Activated CD4-positive, alpha-beta T cell treated with anti-CD3 and anti-CD28 coated beads, Interleukin-10, Interleukin-2, amounts not matched to agents 100 ng/mL and 50 ng/mL, durations not matched to agents 16 hours and 8 hours (primary cell): Measurements from ENCODE around the gene NPTXR.

Experiments used
- DNase-seq: peaks from one replicate; pipeline ENCODE4 v3.0.0-alpha.2; 2020

NPTXR gene

DNA sequence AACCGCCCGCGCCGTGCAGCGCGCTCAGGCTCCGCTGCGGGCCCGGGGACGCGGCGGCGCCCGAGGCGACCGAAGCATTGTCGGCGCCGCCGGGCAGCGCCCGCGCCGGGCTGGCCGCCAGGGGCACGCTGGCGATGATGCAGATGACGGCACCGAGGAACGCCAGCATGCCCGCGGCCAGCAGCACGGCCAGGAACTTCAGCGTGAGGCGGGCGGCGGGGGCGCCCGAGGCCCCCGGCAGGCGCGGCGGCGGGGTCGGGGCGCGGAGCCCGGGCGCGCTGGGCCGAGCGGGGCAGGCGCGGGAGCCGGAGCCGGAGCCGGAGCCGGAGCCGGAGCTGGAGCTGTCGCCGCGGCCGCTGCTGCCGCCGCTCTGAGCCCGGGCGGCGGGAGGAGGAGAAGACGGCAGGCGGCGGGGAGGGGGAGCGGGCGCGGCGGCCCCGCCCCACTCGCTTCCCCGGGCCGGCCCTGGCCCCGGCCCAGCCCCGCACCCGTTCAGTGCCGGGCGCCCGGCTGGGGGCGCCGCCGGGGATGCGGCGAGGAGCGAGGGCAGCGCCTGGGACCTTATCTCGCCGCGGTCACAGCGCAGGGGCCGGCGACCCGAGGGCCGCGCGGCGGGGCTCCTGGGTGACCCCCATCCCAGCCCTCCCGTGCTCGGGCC lies at the start of gene NPTXR:
Gene NPTXR (minus strand): TSS at position 372 of the 658 bp plus-strand sequence.
- no peak for DNase-seq

GRCh38 chr22:38891256-38891655 lies 47.4 kb upstream of the NPTXR start:
- DNase-seq = no peak

DNA sequence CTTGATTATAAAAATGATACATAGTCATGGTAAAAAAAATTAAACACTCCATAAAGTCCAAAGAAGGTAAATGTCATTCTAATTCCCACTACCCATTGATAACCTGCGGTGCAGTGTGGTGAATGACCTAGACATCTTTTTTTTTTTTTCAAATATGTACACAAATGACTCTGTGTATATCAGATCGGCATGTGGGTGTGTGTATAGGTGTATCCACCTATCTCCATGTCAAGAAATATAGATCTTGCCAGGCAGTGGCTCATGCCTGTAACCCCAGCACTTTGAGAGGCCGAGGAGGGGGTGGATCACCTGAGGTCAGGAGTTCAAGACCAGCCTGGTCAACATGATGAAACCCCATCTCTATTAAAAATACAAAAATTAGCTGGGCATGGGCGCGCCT lies 46.5 kb upstream of the NPTXR start:
- DNase-seq = no peak

- DNase-seq = no peak
Observed at GRCh38 chr22:38886333-38886732, 42.5 kb upstream of the NPTXR start.

- DNase-seq = no peak
Observed at GRCh38 chr22:38882972-38883622, 39.3 kb upstream of the NPTXR start.

- no peak for DNase-seq
Observed at GRCh38 chr22:38881997-38882879, 38.4 kb upstream of the NPTXR start.

GRCh38 chr22:38881464-38881871 lies 37.6 kb upstream of the NPTXR start:
- no peak for DNase-seq

GRCh38 chr22:38879961-38880360 lies 36.1 kb upstream of the NPTXR start:
- DNase-seq = no peak

- DNase-seq = no peak
Observed at GRCh38 chr22:38879108-38879729, 35.4 kb upstream of the NPTXR start.

DNA sequence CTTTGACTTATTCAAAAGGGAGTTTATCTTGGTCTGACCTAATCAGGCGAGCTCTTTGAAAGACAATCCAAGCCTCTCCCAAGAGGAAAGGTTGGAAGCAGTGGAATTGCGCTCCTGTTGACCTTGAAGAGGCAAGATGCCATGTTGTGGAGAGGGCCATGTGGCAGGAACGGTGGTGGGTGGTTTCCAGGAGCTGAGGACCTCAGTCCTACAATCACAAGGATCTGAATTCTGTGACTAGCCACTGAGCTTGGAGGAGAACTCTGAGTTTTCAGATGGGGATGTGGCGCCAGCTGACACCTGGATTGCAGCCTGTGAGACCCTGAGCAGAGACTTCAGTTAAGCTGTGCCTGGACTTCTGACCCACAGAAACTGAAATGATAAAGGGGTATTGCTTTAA lies 34.2 kb upstream of the NPTXR start:
- no peak for DNase-seq

- DNase-seq = no peak
Observed at GRCh38 chr22:38874529-38875222, 30.8 kb upstream of the NPTXR start.

DNA sequence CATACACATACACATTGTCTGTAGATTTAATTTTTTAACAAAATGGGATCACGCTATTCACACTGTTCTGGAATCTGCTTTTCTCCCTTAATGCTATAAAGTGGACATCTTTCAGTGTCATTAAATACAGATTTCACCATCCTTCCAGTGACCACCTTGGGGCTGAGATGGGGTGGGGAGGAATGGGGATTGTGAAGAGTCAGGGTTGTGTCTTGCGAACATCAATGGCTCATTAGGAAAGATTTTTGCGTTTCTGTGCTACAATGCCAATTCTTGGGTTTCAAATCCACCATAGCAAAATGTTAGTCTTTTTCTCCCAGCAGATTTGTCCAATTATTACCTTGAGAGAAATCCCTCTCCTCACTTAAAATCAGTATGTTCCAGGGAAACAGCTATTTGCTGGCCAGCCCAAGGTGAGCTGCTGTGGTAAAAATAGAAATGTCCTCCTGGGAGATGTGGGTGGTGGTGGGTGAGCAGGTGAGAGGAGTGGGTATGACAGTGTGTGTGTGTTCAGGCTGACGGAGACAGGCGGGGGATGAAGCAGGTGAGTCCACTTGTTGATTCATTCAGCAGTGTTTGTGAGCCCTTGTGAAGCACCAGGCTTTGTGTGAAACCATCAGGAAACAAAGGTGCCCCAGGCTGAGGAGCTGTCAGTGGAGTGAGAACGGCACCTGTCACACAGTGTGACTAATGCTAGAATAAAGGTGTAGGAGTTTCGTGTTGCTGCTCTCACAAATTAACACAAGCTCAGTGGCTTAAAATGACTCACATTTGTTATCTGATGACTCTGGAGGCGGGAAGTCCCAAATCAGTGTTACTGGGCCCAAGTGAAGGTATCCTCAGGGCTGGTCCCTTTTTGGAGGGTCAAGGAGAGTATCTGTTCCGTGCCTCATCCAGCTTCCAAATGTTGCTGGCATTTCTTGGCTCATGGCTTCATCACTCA lies 29.9 kb upstream of the NPTXR start:
- peak; percentile 90 for DNase-seq

- peak; percentile 8 for DNase-seq
Observed at GRCh38 chr22:38872831-38873248, 29.0 kb upstream of the NPTXR start.

GRCh38 chr22:38872172-38872830 lies 28.5 kb upstream of the NPTXR start, which contains the start of gene CBX6:
Gene CBX6 (minus strand): TSS chr22:38872216. CDS start chr22:38872190, 26 bp downstream.
- DNase-seq = peak; percentile 95

DNA sequence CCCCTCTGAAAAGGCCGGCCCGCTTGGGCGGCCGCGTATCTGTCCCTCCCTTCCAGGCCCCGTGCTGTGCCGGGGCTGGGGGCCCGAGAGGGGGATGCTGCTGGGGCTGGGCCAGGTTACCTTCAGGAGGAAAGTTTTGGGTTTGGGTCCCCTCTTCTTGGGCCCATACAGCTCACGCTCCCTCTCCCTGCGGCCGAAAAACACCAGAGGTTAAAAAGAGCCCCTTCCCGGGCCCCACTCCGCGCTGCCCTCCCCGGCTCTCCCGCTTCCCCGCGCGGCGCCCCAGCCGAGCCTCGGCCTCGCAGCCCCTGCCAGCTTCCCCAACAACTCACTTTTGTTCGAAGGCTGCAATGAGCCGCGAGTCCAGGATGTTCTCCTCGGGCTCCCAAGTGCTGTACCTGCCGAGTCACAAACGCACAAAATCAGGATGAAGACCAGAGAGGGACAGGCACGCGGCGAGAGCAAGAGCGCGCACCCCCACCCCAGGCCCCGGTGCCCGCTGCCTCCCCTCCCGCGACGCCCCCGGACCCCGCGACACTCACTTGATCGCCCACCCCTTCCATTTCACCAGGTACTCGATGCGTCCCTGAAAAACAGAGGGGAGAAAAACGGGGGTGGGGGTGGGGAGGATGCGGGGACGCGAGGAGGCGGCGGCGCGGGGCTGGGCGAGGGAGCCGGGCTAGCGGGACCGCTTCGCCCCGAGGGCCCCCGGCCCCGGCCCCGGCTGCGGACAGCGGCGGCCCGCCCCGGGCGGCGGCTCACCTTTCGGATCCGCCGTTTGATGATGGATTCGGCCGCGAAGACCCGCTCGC lies 27.7 kb upstream of the NPTXR start:
- DNase-seq = peak; percentile 32

DNA sequence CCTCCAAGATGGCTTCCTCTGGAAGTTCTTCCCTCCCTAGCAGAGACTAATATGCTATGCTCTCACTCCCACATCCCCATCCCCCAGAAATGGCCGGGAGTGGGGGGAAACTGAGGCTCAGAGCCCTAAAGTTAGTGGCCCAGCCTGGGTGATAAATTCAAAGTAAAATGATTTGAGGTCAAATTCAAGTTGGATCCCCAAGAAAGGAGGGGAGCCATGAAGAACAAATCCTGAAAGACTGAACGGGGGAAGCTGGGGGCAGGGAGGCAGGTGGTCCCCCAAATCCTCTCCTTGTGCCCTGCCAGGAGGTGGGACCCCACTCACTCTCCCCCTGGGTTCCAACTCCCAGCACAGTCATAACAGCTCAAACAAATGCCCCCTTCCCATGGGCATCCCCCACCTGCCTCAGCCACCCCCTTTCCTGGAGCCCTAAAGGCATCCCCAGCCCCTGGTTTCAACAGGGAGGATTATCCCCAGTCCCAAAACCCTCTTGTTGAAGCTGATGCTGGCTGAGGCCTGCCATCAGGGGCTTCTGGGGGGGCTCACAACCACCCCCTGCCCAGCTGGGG lies 27.0 kb upstream of the NPTXR start:
- peak; percentile 14 for DNase-seq

GRCh38 chr22:38870312-38870741 lies 26.5 kb upstream of the NPTXR start:
- DNase-seq = peak; percentile 91

DNA sequence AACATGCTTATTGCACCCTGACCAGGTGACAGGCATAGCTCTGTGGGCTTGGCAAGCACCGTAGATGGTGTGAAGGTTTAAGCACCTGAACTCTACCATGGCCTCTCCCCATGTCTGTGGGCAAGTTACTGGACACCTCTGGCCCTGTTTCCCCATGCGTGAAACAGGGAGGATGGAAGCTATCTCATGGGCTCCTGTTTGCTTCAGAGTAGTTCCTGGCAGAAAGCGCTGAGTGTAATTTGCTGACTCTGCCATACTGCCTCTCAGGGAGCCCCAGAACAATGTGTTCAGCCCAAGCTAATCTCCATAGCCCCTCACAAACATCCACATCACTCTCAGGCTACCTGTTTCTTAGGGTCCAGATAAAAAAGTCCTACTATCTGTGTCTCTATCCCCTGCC lies 25.8 kb upstream of the NPTXR start:
- DNase-seq = no peak

DNA sequence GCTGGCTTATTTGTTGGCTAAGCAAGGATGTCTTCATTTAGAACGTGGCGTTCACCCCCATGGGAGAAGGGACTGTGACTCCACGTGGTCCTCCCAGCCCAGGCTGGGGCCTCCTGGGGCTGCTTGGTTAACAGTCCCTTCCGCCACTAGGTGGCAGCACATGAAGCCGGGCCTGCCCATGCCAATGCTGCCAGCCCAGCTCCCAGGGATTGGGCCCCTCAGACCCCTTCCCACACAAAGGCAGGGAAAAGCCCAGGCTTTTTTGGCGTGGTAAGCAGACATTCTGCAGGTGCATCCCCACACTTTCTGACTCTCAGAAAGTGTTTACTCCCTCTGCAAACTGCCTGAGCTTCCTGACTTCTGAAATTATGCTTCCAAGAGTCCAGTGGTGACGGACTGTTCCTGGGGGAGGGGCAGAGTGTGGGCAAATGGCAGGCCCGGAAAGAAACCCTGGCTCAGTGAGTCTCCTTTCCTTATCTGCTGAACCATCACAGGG lies 25.1 kb upstream of the NPTXR start:
- peak; percentile 91 for DNase-seq
